HCT116 (cell line): ENCODE data around the gene ETAA1. TPM values are rescaled to one million over a fixed set of nuclear protein-coding genes. Genes with fewer than 3 reads are reported as not detected.

ENCODE experiments used
- ATAC-seq: fragments of 200-7000 bp; cut with Tn5 transposase; 2 replicates; pipeline ENCODE4 v1.9.1; 2020; ENCODE audit warnings: mild to moderate bottlenecking, moderate library complexity
- BruUV-seq: library from RNA; stranded (reverse); fragments of 400-500 nt; replicated peaks from 2 replicates; lab custom pipeline; 2021; lab: Mats Ljungman, UMichigan
- CTCF ChIA-PET: fragments of 300-600 bp; sonication (Branson Sonifier 250); formaldehyde crosslinking; loops from one replicate; lab custom pipeline; 2021; ENCODE audit warnings: antibody characterized with exemption; lab: Charles Lee
- POLR2A ChIA-PET: fragments of 300-600, 350-600 bp; sonication (Branson Sonifier 250); formaldehyde crosslinking; loops from one replicate; lab custom pipeline; 2021; ENCODE audit warnings: antibody characterized with exemption; lab: Charles Lee
- RAD21 ChIA-PET, 2 experiments: fragments of 300-600 bp; sonication (Branson Sonifier 250); formaldehyde crosslinking; loops; one replicate each; lab custom pipeline; 2023; ENCODE audit warnings: low total read pairs in 2 of 2; ENCODE audit not compliant: uncharacterized antibody in 2 of 2, unreplicated experiment in 2 of 2, low non-redundant PET in 1 of 2; lab: Charles Lee
- DNase-seq: peaks from one replicate; pipeline ENCODE4 v3.0.0-alpha.2; 2010; ENCODE audit warnings: low read depth, low spot score
- H2AFZ ChIP-seq: fragments of 200-600 bp; shearing (Covaris generic), sonication (generic); 2 replicates; pipeline ENCODE4 v1.6.1; 2017; ENCODE audit warnings: low read depth, mixed run types, mixed read lengths, antibody characterized with exemption, low read length; ENCODE audit not compliant: poor library complexity, severe bottlenecking
- H3K27ac ChIP-seq: 2 replicates; pipeline ENCODE4 v1.5.1; 2012; ENCODE audit warnings: low read depth, low read length
- H3K27me3 ChIP-seq: fragments of 200-600 bp; sonication (generic); 2 replicates; pipeline ENCODE4 v1.6.1; 2016; ENCODE audit warnings: mixed run types, low read length, mixed read lengths; ENCODE audit not compliant: insufficient read depth
- H3K36me3 ChIP-seq, 2 experiments: fragments of 200-500 bp in 1 of 2; fragments of 200-600 bp in 1 of 2; sonication (Bioruptor generic) in 1 of 2; sonication (generic) in 1 of 2; 2 replicates each; pipeline versions ENCODE4 v1.5.1 to v1.6.1; 2014 to 2016; ENCODE audit warnings: low read length in 2 of 2, inconsistent platforms in 1 of 2, mixed read lengths in 1 of 2, mixed run types in 1 of 2; ENCODE audit not compliant: insufficient read depth in 2 of 2, control insufficient read depth in 1 of 2
- H3K4me1 ChIP-seq, 2 experiments: fragments of 200-600 bp in 1 of 2; sonication (generic) in 1 of 2; 2 replicates each; pipeline versions ENCODE4 v1.5.1 to v1.6.1; 2012 to 2017; ENCODE audit warnings: low read length in 2 of 2, inconsistent platforms in 1 of 2, mild to moderate bottlenecking in 1 of 2, mixed read lengths in 1 of 2, mixed run types in 1 of 2, moderate library complexity in 1 of 2; ENCODE audit not compliant: insufficient read depth in 2 of 2, control insufficient read depth in 1 of 2
- H3K4me2 ChIP-seq: fragments of 200-600 bp; sonication (generic); 2 replicates; pipeline ENCODE4 v1.6.1; 2017; ENCODE audit warnings: mixed run types, low read length, mixed read lengths
- H3K4me3 ChIP-seq, 2 experiments: fragments of 200-600 bp in 1 of 2; sonication (generic) in 1 of 2; replicated peaks in 1 of 2; 2 replicates each; pipeline ENCODE4 v1.5.1; 2011 to 2016; ENCODE audit warnings: low read length in 2 of 2, control low read depth in 1 of 2, low read depth in 1 of 2, mild to moderate bottlenecking in 1 of 2, mixed read lengths in 1 of 2, mixed run types in 1 of 2
- H3K79me2 ChIP-seq: fragments of 200-600 bp; sonication (generic); 2 replicates; pipeline ENCODE4 v1.6.1; 2017; ENCODE audit warnings: mild to moderate bottlenecking, mixed run types, low read length, moderate library complexity, mixed read lengths; ENCODE audit not compliant: insufficient read depth
- H3K9ac ChIP-seq: fragments of 200-600 bp; sonication (generic); 2 replicates; pipeline ENCODE4 v1.6.1; 2016; ENCODE audit warnings: low read length, mixed read lengths
- H3K9me2 ChIP-seq: fragments of 200-600 bp; sonication (generic), shearing (Covaris generic); 2 replicates; pipeline ENCODE4 v1.6.1; 2017; ENCODE audit warnings: mixed run types, mild to moderate bottlenecking, moderate library complexity; ENCODE audit not compliant: insufficient read depth
- H3K9me3 ChIP-seq, 2 experiments: fragments of 200-500 bp in 1 of 2; fragments of 200-600 bp in 1 of 2; sonication (Bioruptor generic) in 1 of 2; sonication (generic) in 1 of 2; 2 replicates each; pipeline ENCODE4 v1.6.1; 2014 to 2017; ENCODE audit warnings: low read length in 2 of 2, mixed read lengths in 2 of 2, inconsistent platforms in 1 of 2, low read depth in 1 of 2, mild to moderate bottlenecking in 1 of 2, mixed run types in 1 of 2, moderate library complexity in 1 of 2; ENCODE audit not compliant: control insufficient read depth in 1 of 2, insufficient read depth in 1 of 2
- H4K20me1 ChIP-seq: fragments of 200-600 bp; sonication (generic), shearing (Covaris generic); 2 replicates; pipeline ENCODE4 v1.6.1; 2017; ENCODE audit warnings: mixed run types, mild to moderate bottlenecking, moderate library complexity; ENCODE audit not compliant: insufficient read depth
- ELF1 ChIP-seq: IDR thresholded peaks from 2 replicates; pipeline ENCODE4 v1.6.1; 2012; ENCODE audit warnings: low read depth, borderline replicate concordance
- JUND ChIP-seq: IDR thresholded peaks from 2 replicates; pipeline ENCODE4 v1.6.1; 2012
- SP1 ChIP-seq: IDR thresholded peaks from 2 replicates; pipeline ENCODE4 v1.6.1; 2012; ENCODE audit warnings: low read depth
- TCF7L2 ChIP-seq: IDR thresholded peaks from 2 replicates; pipeline ENCODE4 v1.7.0; 2011; ENCODE audit warnings: borderline replicate concordance, inconsistent platforms; ENCODE audit not compliant: insufficient read depth, insufficient read length; ENCODE audit errors: extremely low read depth
- YY1 ChIP-seq: IDR thresholded peaks from 2 replicates; pipeline ENCODE4 v1.6.1; 2011; ENCODE audit warnings: low read length, low read depth, moderate library complexity, mild to moderate bottlenecking; ENCODE audit not compliant: insufficient replicate concordance; ENCODE audit errors: extremely low read depth
- ZBTB33 ChIP-seq: IDR thresholded peaks from 2 replicates; pipeline ENCODE4 v1.6.1; 2011; ENCODE audit warnings: mild to moderate bottlenecking, low read length, moderate library complexity; ENCODE audit not compliant: insufficient replicate concordance; ENCODE audit errors: extremely low read depth
- intact Hi-C: fragments of 100-400 bp; cut with micrococcal nuclease; formaldehyde crosslinking; loops from 2 replicates; pipeline ENCODE4 v1.10.0; 2022
- total RNA-seq: library from RNA; stranded (reverse); gene quantifications from one replicate; pipeline ENCODE4 v1.2.1, GENCODE V29; 2021; ENCODE audit not compliant: unreplicated experiment

Gene ETAA1
- total RNA-seq, 1 experiment from 2014 or later: 9.6 TPM

DNA sequence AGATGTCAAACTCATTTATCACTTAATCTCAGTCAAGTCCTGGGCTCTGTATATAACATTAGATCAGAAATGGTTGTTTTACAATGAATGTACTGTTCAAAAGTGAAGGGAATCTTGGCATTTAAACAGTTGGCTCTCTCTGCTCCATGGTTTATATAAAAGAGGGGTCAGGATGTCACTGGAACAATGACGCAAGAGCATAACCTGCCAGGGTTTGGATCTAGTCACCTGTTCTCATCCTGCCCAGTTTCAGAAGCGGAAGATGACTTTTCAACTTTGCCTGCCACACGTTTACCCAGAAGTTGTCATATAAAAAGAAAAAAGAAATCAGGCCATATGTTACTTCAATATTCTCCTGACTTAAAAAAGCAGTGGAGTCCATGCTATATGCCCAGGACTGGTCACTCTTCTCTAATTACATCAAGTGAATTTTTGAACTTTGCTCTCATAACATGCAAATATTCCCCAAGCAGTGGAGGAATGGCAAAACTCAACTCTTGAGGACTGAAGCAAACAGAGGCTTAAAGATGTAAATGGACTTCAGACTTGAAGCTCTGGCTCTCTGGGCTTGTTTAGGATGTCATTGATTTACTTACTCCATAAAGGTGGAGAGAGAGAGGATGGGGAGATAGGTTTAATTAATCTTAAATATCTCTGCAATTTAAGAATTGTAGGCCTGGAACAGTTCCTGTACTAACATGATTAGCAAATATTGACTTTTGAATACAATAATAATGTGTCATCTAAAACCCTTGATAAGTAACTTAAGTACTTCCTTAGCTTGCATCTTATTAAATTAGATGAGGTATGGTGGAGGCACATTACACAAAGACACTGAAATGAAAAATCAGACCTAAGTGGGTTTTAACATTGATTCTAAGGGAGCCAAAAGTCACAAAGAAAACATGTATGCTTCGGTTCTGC lies 58.3 kb downstream of the ETAA1 start:
- TF ChIP-seq ELF1 (no peak), ZBTB33 (no peak)
- no peak for DNase-seq
- no peak for ATAC-seq
- Histone ChIP-seq H3K9me2 (no peaks in the 10 kb centered on the region), H3K4me1 (no peaks in the 10 kb centered on the region; a peak in 1 of 4 replicates), H4K20me1 (no peaks in the 10 kb centered on the region), H3K79me2 (no peaks in the 10 kb centered on the region), H3K36me3 (no peaks in the 10 kb centered on the region), H3K27ac (no peak overlapping the region), H3K27me3 (no peaks in the 10 kb centered on the region), H3K4me3 (no peak overlapping the region), H3K9me3 (no peaks in the 10 kb centered on the region), H3K4me2 (no peak overlapping the region), H2AFZ (no peak overlapping the region), H3K9ac (no peak overlapping the region)
- intact Hi-C loops: no loop called here
- RAD21 ChIA-PET: no interaction called here
- no TSS peak for BruUV-seq
- CTCF ChIA-PET: no interaction called here
- POLR2A ChIA-PET: no interaction called here

DNA sequence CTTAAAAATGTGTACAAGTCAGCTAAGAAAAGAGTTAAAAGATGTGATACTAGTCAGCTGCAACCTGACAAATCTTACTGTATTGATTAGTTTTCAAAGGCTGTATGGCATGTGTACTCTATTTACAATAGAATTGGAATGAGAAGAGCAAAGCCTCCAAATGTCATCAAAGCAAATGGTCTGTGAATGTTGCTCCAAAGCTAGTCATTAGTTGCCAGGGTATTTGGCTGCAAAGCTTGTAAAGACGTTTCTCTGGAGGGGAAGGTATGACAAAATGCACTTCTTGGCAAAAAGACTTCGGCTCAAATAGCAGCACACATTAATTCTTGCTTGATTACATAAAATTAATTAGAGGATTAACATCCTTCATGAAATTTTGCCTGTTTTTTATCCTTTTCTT lies 59.3 kb downstream of the ETAA1 start:
- no peak overlapping the region for H2AFZ ChIP-seq
- H3K27ac ChIP-seq: no peak overlapping the region
- H3K27me3 ChIP-seq: no peaks in the 10 kb centered on the region
- H3K4me2 ChIP-seq: no peak overlapping the region
- POLR2A ChIA-PET: no interaction called here
- ATAC-seq (no peak), DNase-seq (no peak)
- H3K4me3 ChIP-seq: no peak overlapping the region
- intact Hi-C loops: no loop called here
- H3K9me3 ChIP-seq: no peaks in the 10 kb centered on the region
- H3K36me3 ChIP-seq: no peaks in the 10 kb centered on the region
- CTCF ChIA-PET: no interaction called here
- TF ChIP-seq YY1 (no peak), SP1 (no peak), TCF7L2 (no peak), JUND (no peak)
- no peaks in the 10 kb centered on the region for H4K20me1 ChIP-seq
- RAD21 ChIA-PET: no interaction called here
- no peaks in the 10 kb centered on the region for H3K9me2 ChIP-seq
- no TSS peak for BruUV-seq
- H3K79me2 ChIP-seq: no peaks in the 10 kb centered on the region
- no peaks in the 10 kb centered on the region; a peak in 1 of 4 replicates for H3K4me1 ChIP-seq
- no peak overlapping the region for H3K9ac ChIP-seq
